Omental fat pad (tissue), 4 donors: ENCODE data around the gene TAF5L. TPM values are rescaled to one million over a fixed set of nuclear protein-coding genes. Genes with fewer than 3 reads are reported as not detected.
"Not testable (repeated sequence)": the region's sequence is repeated elsewhere in the genome, so short reads cannot be mapped to it uniquely, and the experiment has no call there.

Experiments
- ATAC-seq: fragments of 150-250 bp; one replicate; pipeline ENCODE4 v1.9.1; 2016; ENCODE audit warnings: mild to moderate bottlenecking, moderate library complexity; ENCODE audit not compliant: low FRiP score
- DNase-seq: peaks from one replicate; pipeline ENCODE4 v3.0.0-alpha.2; 2019; ENCODE audit warnings: low spot score
- CTCF ChIP-seq, 3 donors: fragments of 450-650 bp; IDR thresholded peaks; one replicate each; pipeline ENCODE4 v1.5.1; 2016 to 2017; ENCODE audit warnings: antibody characterized with exemption in 3 of 3, mild to moderate bottlenecking in 3 of 3, moderate library complexity in 2 of 3
- total RNA-seq, 4 donors: library from RNA; depleted of rRNA; stranded (reverse); fragments of >200 nt; gene quantifications; one replicate each; pipeline ENCODE4 v1.1.0, GENCODE V29; 2016

TAF5L gene
- total RNA-seq, 4 donors from 2014 or later = 18.6 to 27.4 (median 20.5) TPM

GRCh38 chr1:229629261-229629660 lies 3.3 kb upstream of the TAF5L start:
- no peak for TF ChIP-seq CTCF (IDR thresholded peaks at IDR 0.05)
- DNase-seq = no peak

GRCh38 chr1:229627003-229627402 lies 1.1 kb upstream of the TAF5L start:
- TF ChIP-seq CTCF (IDR thresholded peaks at IDR 0.05) = no peak
- ATAC-seq (no peak), DNase-seq (no peak)

More at GRCh38 chr1:229629261-229629660, 3.3 kb upstream of the TAF5L start:
- ATAC-seq = no peak

- ATAC-seq = peak; percentile 63
- DNase-seq = peak; percentile 38
- no peak for TF ChIP-seq CTCF (IDR thresholded peaks at IDR 0.05)
These were observed 629 bp downstream of the TAF5L start for GRCh38 chr1:229625071-229625914.

GRCh38 chr1:229624521-229625070 lies 1.3 kb downstream of the TAF5L start:
- DNase-seq (no peak), ATAC-seq (no peak)
- TF ChIP-seq CTCF (IDR thresholded peaks at IDR 0.05) = no peak

- no peak for TF ChIP-seq CTCF (IDR thresholded peaks at IDR 0.05)
- DNase-seq (no peak), ATAC-seq (no peak)
These were observed 2.1 kb downstream of the TAF5L start for GRCh38 chr1:229623838-229624237.

GRCh38 chr1:229623225-229623624 lies 2.7 kb downstream of the TAF5L start:
- TF ChIP-seq CTCF (IDR thresholded peaks at IDR 0.05) = no peak
- no peak for ATAC-seq
- no peak for DNase-seq

GRCh38 chr1:229622641-229623120 lies 3.2 kb downstream of the TAF5L start:
- ATAC-seq, DNase-seq: not testable (repeated sequence)
